H1 (cell line): ENCODE results near the gene OR2B2.

ENCODE experiments used
- CREB1 ChIP-seq: IDR thresholded peaks from 2 replicates; pipeline ENCODE4 v1.6.1; 2012; ENCODE audit warnings: inconsistent platforms
- CTBP2 ChIP-seq: IDR thresholded peaks from 2 replicates; pipeline ENCODE4 v1.7.0; 2011; ENCODE audit warnings: borderline replicate concordance, mild to moderate bottlenecking, moderate library complexity, mixed read lengths, low read length; ENCODE audit not compliant: insufficient read depth, insufficient read length
- EP300 ChIP-seq, 2 experiments: IDR thresholded peaks; 1 replicate in 1 of 2; 2 replicates in 1 of 2; pipeline ENCODE4 v1.6.1; 2011 to 2012; ENCODE audit warnings: low read depth in 2 of 2, low read length in 2 of 2, mild to moderate bottlenecking in 2 of 2, borderline replicate concordance in 1 of 2, inconsistent platforms in 1 of 2, moderate library complexity in 1 of 2
- EZH2 ChIP-seq: fragments of 200-600 bp; sonication (generic); IDR thresholded peaks from 2 replicates; pipeline ENCODE4 v1.7.1; 2012; ENCODE audit warnings: low read depth, mild to moderate bottlenecking, moderate library complexity, low read length, inconsistent platforms; ENCODE audit not compliant: severe bottlenecking
- GTF2F1 ChIP-seq: IDR thresholded peaks from 2 replicates; pipeline ENCODE4 v1.6.1; 2012; ENCODE audit warnings: low read depth, low read length, improper control_type of control experiment, borderline replicate concordance
- KDM5A ChIP-seq: fragments of 200-600 bp; IDR thresholded peaks from 2 replicates; pipeline ENCODE4 v1.7.1; 2012; ENCODE audit warnings: mild to moderate bottlenecking, low read length, inconsistent platforms, mixed read lengths
- POLR2A ChIP-seq, 2 experiments: IDR thresholded peaks; 1 replicate in 1 of 2; 2 replicates in 1 of 2; pipeline ENCODE4 v1.6.1; 2011; ENCODE audit warnings: low read depth in 2 of 2, low read length in 2 of 2, mild to moderate bottlenecking in 2 of 2; ENCODE audit errors: control extremely low read depth in 1 of 2
- RXRA ChIP-seq: IDR thresholded peaks from 2 replicates; pipeline ENCODE4 v1.6.1; 2011; ENCODE audit warnings: low read depth, mild to moderate bottlenecking, low read length, moderate library complexity; ENCODE audit not compliant: insufficient read depth
- SIN3A ChIP-seq, 2 experiments: IDR thresholded peaks in 1 of 2; conservative IDR thresholded peaks in 1 of 2; 2 replicates each; pipeline ENCODE4 v1.6.1; 2011 to 2012; ENCODE audit warnings: low read length in 2 of 2, improper control_type of control experiment in 1 of 2, low read depth in 1 of 2, mild to moderate bottlenecking in 1 of 2
- SIX5 ChIP-seq: IDR thresholded peaks from 2 replicates; pipeline ENCODE4 v1.6.1; 2011; ENCODE audit warnings: mild to moderate bottlenecking, low read depth, low read length
- SUZ12 ChIP-seq: fragments of 200-600 bp; sonication (generic); IDR thresholded peaks from 2 replicates; pipeline ENCODE4 v1.6.1; 2012; ENCODE audit warnings: mild to moderate bottlenecking, inconsistent platforms, low read length, moderate library complexity, mixed read lengths
- YY1 ChIP-seq: IDR thresholded peaks from 2 replicates; pipeline ENCODE4 v1.6.1; 2011; ENCODE audit warnings: low read depth, mild to moderate bottlenecking, low read length
- TF ChIP-seq, protein P1 (sequence below), 3 experiments: IDR thresholded peaks; 1 replicate in 2 of 3; 2 replicates in 1 of 3; pipeline versions ENCODE4 v1.5.1 to v1.6.1; 2011; ENCODE audit warnings: low read length in 3 of 3, mild to moderate bottlenecking in 3 of 3, inconsistent platforms in 2 of 3, low read depth in 1 of 3, moderate library complexity in 1 of 3; ENCODE audit not compliant: insufficient read depth in 1 of 3; ENCODE audit errors: control extremely low read depth in 1 of 3
- TF ChIP-seq, protein P2 (sequence below): IDR thresholded peaks from 2 replicates; pipeline ENCODE4 v1.6.1; 2011; ENCODE audit warnings: low read length, improper control_type of control experiment

DNA sequence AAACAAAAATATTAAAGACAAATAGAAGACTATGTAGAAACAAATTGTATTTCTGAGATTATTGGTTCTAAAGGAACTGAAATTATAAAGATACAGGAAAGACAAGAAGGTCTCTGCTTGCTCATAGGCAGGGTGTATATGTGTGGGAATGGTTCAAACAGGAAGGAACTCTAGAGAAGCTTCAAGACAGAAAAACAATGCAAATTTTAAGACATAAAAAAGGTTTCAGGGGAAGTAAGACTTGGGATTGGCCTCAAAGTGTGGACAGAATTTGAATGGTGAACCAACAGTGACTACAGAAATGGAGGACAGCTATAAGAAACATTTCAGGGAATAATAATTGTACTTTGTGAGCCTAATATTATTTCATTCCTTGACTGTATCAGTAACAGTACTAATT, 50.3 kb downstream of the OR2B2 start:
- no peak for TF ChIP-seq KDM5A
- no peak for TF ChIP-seq POLR2A (IDR thresholded peaks at IDR 0.05; ENCODE audit: control extremely low read depth in 1 of 2, low read depth in 2 of 2, low read length in 2 of 2)
- TF ChIP-seq SIX5, result no peak
- no peak for TF ChIP-seq EZH2
- TF ChIP-seq, protein P1, sequence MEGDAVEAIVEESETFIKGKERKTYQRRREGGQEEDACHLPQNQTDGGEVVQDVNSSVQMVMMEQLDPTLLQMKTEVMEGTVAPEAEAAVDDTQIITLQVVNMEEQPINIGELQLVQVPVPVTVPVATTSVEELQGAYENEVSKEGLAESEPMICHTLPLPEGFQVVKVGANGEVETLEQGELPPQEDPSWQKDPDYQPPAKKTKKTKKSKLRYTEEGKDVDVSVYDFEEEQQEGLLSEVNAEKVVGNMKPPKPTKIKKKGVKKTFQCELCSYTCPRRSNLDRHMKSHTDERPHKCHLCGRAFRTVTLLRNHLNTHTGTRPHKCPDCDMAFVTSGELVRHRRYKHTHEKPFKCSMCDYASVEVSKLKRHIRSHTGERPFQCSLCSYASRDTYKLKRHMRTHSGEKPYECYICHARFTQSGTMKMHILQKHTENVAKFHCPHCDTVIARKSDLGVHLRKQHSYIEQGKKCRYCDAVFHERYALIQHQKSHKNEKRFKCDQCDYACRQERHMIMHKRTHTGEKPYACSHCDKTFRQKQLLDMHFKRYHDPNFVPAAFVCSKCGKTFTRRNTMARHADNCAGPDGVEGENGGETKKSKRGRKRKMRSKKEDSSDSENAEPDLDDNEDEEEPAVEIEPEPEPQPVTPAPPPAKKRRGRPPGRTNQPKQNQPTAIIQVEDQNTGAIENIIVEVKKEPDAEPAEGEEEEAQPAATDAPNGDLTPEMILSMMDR (IDR thresholded peaks at IDR 0.05; ENCODE audit: control extremely low read depth in 1 of 3, insufficient read depth in 1 of 3, low read depth in 1 of 3, low read length in 3 of 3), result no peak
- no peak for TF ChIP-seq SUZ12
- TF ChIP-seq GTF2F1, result no peak
- TF ChIP-seq CREB1, result no peak
- no peak for TF ChIP-seq EP300 (IDR thresholded peaks at IDR 0.05; ENCODE audit: borderline replicate concordance in 1 of 2, low read depth in 2 of 2, low read length in 2 of 2)
- TF ChIP-seq YY1, result no peak
- TF ChIP-seq CTBP2, result no peak
- TF ChIP-seq, protein P2, sequence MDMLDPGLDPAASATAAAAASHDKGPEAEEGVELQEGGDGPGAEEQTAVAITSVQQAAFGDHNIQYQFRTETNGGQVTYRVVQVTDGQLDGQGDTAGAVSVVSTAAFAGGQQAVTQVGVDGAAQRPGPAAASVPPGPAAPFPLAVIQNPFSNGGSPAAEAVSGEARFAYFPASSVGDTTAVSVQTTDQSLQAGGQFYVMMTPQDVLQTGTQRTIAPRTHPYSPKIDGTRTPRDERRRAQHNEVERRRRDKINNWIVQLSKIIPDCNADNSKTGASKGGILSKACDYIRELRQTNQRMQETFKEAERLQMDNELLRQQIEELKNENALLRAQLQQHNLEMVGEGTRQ, result no peak
- TF ChIP-seq SIN3A (conservative IDR thresholded peaks at IDR 0.05 in 1 of 2, IDR thresholded peaks at IDR 0.05 in 1 of 2; ENCODE audit: low read depth in 1 of 2, low read length in 2 of 2), result no peak
- no peak for TF ChIP-seq RXRA
